Colonic mucosa (tissue), 4 donors: ENCODE results near the gene AKAP6. TPM values are rescaled to one million over a fixed set of nuclear protein-coding genes. Genes with fewer than 3 reads are reported as not detected.
"Not testable (repeated sequence)": the region's sequence is repeated elsewhere in the genome, so short reads cannot be mapped to it uniquely, and the experiment has no call there.

ENCODE experiments used
- DNase-seq: peaks from one replicate; pipeline ENCODE4 v3.0.0-alpha.2; 2020
- H3K27ac ChIP-seq: fragments of 200-600 bp; one replicate; pipeline ENCODE4 v1.8.0; 2021
- H3K27me3 ChIP-seq: fragments of 200-600 bp; one replicate; pipeline ENCODE4 v1.8.0; 2021
- H3K36me3 ChIP-seq: fragments of 200-600 bp; one replicate; pipeline ENCODE4 v1.8.0; 2021
- H3K4me1 ChIP-seq: fragments of 200-600 bp; one replicate; pipeline ENCODE4 v1.8.0; 2021; ENCODE audit warnings: mild to moderate bottlenecking
- H3K4me3 ChIP-seq: fragments of 200-600 bp; one replicate; pipeline ENCODE4 v1.8.0; 2021
- H3K9ac ChIP-seq, 2 donors: one replicate each; pipeline ENCODE4 v1.7.0; 2013; ENCODE audit warnings: control low read depth in 2 of 2, low read depth in 2 of 2, low read length in 2 of 2
- H3K9me3 ChIP-seq: fragments of 200-600 bp; one replicate; pipeline ENCODE4 v1.8.0; 2021
- CTCF ChIP-seq: fragments of 200-600 bp; IDR thresholded peaks from one replicate; pipeline ENCODE4 v1.8.0; 2022; ENCODE audit warnings: antibody characterized with exemption, mild to moderate bottlenecking
- intact Hi-C: fragments of 100-400 bp; cut with DNase I; formaldehyde crosslinking; loops from one replicate; pipeline ENCODE4 v1.14.1; 2022
- total RNA-seq, 2 donors: library from RNA; stranded (reverse); fragmentation: NEBNext Ultra II Directional in 1 of 2; extraction: Animal tissue kit (Norgen Biotek cat#: 25700) in 1 of 2; gene quantifications; one replicate each; pipeline ENCODE4 v1.2.1, GENCODE V29; 2021
- donor health status: healthy.
- donor health status: DM: no; HTN: no; CAD: no.
- donor health status: DM: no; HTN: no; CAD: no.

Gene AKAP6
- total RNA-seq, 2 donors from 2014 or later = 1.3 to 10.3 TPM

GRCh38 chr14:32379447-32379846 is 50.3 kb downstream of the AKAP6 start:
- Histone ChIP-seq H3K27ac (no peak overlapping the region), H3K4me3 (no peak overlapping the region), H3K4me1 (no peaks in the 10 kb centered on the region), H3K36me3 (no peaks in the 10 kb centered on the region), H3K9ac (no peak overlapping the region), H3K27me3 (no peaks in the 10 kb centered on the region), H3K9me3 (no peaks in the 10 kb centered on the region)
- intact Hi-C loops = no loop called here
- no peak for DNase-seq
- TF ChIP-seq CTCF = no peak

GRCh38 chr14:32381869-32382268 is 52.8 kb downstream of the AKAP6 start:
- no peak overlapping the region for H3K27ac ChIP-seq
- intact Hi-C loops = no loop called here
- DNase-seq = no peak
- no peak overlapping the region for H3K9ac ChIP-seq
- H3K27me3 ChIP-seq = no peaks in the 10 kb centered on the region
- no peak overlapping the region for H3K4me3 ChIP-seq
- TF ChIP-seq CTCF = no peak
- no peaks in the 10 kb centered on the region for H3K9me3 ChIP-seq
- no peaks in the 10 kb centered on the region for H3K4me1 ChIP-seq
- no peaks in the 10 kb centered on the region for H3K36me3 ChIP-seq

GRCh38 chr14:32382704-32383103 is 53.6 kb downstream of the AKAP6 start:
- DNase-seq = no peak
- no peaks in the 10 kb centered on the region for H3K9me3 ChIP-seq

GRCh38 chr14:32383364-32384009 is 54.4 kb downstream of the AKAP6 start:
- intact Hi-C loops = no loop called here
- H3K36me3 ChIP-seq = no peaks in the 10 kb centered on the region
- H3K4me3 ChIP-seq = no peak overlapping the region
- H3K9me3 ChIP-seq = no peaks in the 10 kb centered on the region
- no peaks in the 10 kb centered on the region for H3K27me3 ChIP-seq
- H3K9ac ChIP-seq = no peak overlapping the region
- no peaks in the 10 kb centered on the region for H3K4me1 ChIP-seq
- no peak overlapping the region for H3K27ac ChIP-seq
- TF ChIP-seq CTCF = no peak
- DNase-seq = no peak

More at GRCh38 chr14:32382704-32383103, 53.6 kb downstream of the AKAP6 start:
- no peak overlapping the region for H3K4me3 ChIP-seq
- no peaks in the 10 kb centered on the region for H3K27me3 ChIP-seq
- H3K4me1 ChIP-seq = no peaks in the 10 kb centered on the region
- no peak overlapping the region for H3K27ac ChIP-seq
- no peak for TF ChIP-seq CTCF
- intact Hi-C loops = no loop called here
- H3K9ac ChIP-seq = no peak overlapping the region
- no peaks in the 10 kb centered on the region for H3K36me3 ChIP-seq

- no peak for DNase-seq
- Histone ChIP-seq H3K36me3 (no peaks in the 10 kb centered on the region), H3K4me1 (no peaks in the 10 kb centered on the region), H3K4me3 (no peak overlapping the region), H3K27me3 (no peaks in the 10 kb centered on the region), H3K9me3 (no peaks in the 10 kb centered on the region), H3K9ac (no peak overlapping the region), H3K27ac (no peak overlapping the region)
- TF ChIP-seq CTCF = no peak
- intact Hi-C loops = no loop called here
Observed at GRCh38 chr14:32384464-32384863, 55.4 kb downstream of the AKAP6 start.

- H3K27me3 ChIP-seq, H3K9me3 ChIP-seq, intact Hi-C loops, H3K36me3 ChIP-seq, H3K9ac ChIP-seq, H3K4me3 ChIP-seq, DNase-seq, H3K4me1 ChIP-seq, H3K27ac ChIP-seq: not testable (repeated sequence)
Observed at GRCh38 chr14:32387295-32387694, 58.2 kb downstream of the AKAP6 start.
